Endothelial cell of umbilical vein (primary cell): ENCODE data around the gene SLTM.

ENCODE experiments used
- CTCF ChIP-seq, 2 donors: IDR thresholded peaks; 1 replicate in 1 of 2; 2 replicates in 1 of 2; pipeline ENCODE4 v1.5.1; 2011; ENCODE audit warnings: low read length in 2 of 2, mild to moderate bottlenecking in 2 of 2, moderate library complexity in 2 of 2, control low read depth in 1 of 2, inconsistent platforms in 1 of 2, low read depth in 1 of 2; ENCODE audit not compliant: insufficient read depth in 1 of 2; ENCODE audit errors: extremely low read depth in 1 of 2
- EZH2 ChIP-seq: IDR thresholded peaks from 2 replicates; pipeline ENCODE4 v1.6.1; 2012; ENCODE audit warnings: borderline replicate concordance, low read depth, mild to moderate bottlenecking, moderate library complexity, low read length, inconsistent platforms; ENCODE audit not compliant: severe bottlenecking
- MAX ChIP-seq: IDR thresholded peaks from 2 replicates; pipeline ENCODE4 v1.6.1; 2011; ENCODE audit not compliant: insufficient read depth, insufficient read length
- POLR2A ChIP-seq: IDR thresholded peaks from 2 replicates; pipeline ENCODE4 v1.6.1; 2012; ENCODE audit warnings: low read depth, mild to moderate bottlenecking, control low read depth, low read length
- POLR2AphosphoS5 ChIP-seq: IDR thresholded peaks from 2 replicates; pipeline ENCODE4 v1.6.1; 2012; ENCODE audit warnings: low read depth, mild to moderate bottlenecking, control low read depth, low read length, moderate library complexity; ENCODE audit not compliant: insufficient read depth

GRCh38 chr15:58856086-58856485 lies 77.4 kb downstream of the SLTM start:
- TF ChIP-seq POLR2A (no peak), POLR2AphosphoS5 (no peak), CTCF (IDR thresholded peaks at IDR 0.05; ENCODE audit: extremely low read depth in 1 of 2, insufficient read depth in 1 of 2, low read depth in 1 of 2, low read length in 2 of 2) (no peak), EZH2 (no peak), MAX (no peak)
